ENCODE results near the gene SPATA16.
"Not testable (repeated sequence)": the region's sequence is repeated elsewhere in the genome, so short reads cannot be mapped to it uniquely, and the experiment has no call there.

SPATA16 gene, protein sequence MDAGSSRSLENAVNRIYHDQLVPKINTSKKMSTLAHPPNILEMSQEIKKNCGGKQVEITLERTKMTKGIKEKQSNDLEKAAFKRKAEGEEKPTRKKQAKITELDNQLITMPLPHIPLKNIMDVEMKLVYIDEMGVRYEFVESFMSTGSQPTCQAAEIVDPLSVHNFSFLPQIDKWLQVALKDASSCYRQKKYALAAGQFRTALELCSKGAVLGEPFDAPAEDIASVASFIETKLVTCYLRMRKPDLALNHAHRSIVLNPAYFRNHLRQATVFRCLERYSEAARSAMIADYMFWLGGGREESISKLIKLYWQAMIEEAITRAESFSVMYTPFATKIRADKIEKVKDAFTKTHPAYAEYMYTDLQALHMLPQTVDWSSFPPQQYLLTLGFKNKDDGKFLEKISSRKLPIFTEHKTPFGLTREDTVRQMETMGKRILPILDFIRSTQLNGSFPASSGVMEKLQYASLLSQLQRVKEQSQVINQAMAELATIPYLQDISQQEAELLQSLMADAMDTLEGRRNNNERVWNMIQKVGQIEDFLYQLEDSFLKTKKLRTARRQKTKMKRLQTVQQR

DNA sequence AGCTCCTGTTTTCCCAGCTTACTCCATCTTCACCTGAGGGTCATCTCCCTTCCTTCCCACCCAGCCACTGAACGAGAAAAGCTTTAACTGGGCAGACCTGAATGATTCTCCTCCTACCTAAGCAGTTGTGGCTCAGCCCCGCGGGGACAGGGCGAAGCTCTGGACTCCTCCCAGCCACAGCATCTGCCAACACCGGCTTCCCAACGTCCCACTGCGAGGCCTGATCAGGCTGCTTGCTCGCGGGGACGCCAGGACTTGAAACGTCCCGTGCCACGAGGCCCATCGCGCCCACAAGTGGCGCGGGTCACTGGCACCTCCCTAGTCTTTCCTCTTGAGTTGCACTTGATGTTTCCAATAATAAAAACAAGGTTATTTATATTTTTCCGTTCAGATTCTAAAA, at the start of gene SPATA16:
Gene SPATA16 (minus strand): TSS at position 250 of the 400 bp plus-strand sequence. CDS start 23,504 bp downstream, outside the sequence.
- DNase-seq, result no peak

DNA sequence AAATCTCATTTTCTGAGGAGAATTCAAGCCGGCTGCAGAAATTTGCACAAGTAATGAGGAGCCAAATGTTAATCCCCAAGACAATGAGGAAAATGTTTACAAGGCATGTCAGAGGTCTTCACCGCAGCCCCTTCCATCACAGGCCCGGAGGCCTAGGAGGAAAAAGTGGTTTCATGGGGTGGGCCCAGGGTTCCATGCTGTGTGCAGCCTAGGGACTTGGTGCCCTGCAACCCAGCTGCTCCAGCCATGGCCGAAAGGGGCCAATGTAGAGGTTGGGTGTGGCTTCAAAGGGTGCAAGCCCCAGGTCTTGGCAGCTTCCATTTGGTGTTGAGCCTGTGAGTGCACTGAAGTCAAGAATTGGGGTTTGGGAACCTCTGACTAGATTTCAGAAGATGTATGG, 42.0 kb upstream of the SPATA16 start:
- DNase-seq, result not testable (repeated sequence)

DNA sequence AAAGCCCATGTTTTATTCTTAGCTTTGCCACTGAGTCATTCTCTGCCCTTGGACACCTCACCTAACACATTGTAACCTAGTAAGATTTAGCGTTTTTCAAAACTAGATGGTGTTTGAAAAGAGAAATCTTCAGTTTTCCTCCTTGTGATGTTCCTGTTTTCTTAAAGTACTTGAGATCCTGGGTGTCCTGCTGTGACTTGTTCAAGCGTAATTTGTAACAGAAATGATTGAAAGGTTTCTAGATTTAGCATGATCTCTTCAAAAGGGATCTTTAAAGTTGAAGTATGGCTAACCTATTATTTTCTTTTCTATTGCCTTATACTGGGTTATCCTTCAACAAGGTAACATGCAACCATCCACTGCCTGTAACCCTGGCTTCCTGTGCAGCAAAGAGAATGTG, 32.6 kb upstream of the SPATA16 start:
- no peak for DNase-seq

DNA sequence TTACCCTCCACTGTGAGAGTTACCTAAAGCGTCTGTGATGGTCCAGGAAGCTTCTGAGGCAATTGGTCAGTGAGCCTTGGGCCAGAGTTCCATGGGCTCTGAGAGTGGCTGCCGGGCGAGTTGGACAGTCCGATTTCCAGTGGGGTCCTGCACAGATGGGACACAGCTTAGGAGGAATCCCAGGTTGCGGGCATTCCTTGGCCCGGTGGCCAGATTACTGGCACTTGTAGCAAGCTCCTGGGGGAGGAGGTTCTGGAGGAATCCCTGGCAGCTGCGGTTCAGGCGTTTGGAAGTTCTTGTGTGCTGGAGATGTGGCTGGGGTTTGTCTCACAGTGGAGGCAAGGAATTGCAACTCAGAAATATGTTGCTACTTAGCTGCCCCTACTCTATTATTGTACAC, 18.1 kb upstream of the SPATA16 start:
- DNase-seq, result not testable (repeated sequence)

DNA sequence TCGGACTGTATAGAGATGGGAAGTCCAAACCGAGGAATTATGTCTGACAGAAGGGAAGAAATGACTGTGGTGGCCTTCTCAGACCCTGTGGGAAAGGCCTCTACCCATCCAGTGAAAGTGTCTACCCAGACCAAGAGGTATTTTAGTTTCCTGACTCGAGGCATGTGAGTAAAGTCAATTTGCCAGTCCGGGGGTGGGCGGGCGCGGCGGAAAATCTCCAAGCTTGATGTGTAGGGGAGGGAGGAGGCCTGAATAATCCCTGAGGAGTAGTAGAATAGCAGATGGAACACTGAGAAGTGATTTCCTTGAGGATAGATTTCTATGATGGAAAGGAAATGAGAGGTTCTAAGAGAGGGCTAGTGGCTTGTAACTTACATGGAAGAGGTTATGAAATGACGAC, 15.5 kb upstream of the SPATA16 start:
- not testable (repeated sequence) for DNase-seq

DNA sequence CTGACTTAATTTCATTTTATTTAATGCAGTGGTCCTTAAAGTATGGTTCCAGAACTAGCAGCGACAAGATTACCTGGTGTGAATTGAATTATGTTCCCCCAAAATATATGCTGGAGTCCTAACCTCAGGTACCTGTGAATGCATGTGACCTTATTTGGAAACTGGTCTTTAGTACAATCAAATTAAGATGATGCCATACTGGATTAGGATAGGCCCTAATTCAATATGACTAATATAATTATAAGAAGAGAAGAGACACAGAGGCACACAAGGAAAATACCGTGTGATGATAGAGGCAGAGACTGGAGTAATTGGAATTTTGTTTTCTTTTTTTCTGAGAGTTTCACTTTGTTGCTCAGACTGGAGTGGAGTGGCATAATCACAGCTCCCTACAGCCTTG, 12.6 kb upstream of the SPATA16 start:
- no peak for DNase-seq

DNA sequence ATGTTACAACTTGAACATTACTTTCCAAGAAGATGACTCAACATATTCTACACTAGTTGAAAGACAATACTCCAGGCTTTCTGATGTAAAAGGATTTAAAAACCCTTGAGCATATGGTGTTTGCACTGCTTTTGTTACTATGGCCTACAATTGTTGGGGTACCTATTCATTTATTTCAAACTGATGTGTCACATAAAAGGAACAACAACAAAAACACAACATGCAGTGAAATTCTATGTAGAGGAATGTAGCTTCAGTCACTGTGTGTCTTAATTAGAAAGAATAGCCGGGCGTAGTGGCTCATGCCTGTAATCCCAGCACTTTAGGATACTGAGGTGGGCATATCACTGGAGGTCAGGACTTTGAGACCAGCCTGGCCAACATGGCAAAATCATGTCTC, 1.6 kb downstream of the SPATA16 start:
- no peak for DNase-seq

DNA sequence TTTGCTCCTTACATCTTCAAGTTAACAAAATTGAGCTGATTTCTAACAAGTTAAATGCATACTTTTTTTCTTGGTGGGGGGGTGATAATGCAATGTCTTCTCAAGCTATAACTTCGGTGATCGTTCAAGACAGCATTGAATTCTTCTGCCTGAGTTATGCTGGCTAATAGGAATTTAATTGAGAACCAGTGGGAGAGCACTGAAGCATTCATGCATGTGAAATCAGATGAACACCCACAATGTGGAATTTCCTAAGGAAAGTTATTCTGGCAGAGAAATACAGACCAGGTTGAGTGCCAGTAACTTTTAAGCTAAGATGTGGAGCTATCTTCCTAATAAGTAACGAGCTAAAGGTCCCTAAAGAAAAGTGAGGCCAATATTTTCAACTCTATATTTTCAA, 3.0 kb downstream of the SPATA16 start:
- no peak for DNase-seq

DNA sequence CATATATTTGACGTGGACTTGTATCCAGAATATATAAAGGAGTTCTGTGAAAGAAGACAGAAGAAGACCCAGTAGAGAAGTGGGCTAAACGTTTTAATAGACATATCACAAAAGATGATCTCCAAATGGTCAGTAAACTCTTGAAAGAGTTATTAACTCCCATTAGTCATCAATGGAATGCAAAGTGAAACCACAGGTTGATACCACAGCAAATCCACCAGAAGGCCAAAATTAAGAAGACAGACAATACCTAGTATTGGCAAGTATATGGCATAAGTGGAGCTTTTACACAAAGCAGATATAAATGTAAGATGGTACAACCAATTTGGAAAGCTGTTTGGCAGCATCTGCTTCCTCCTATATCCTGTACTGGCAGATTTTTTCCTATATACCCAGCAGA, 6.0 kb downstream of the SPATA16 start:
- no peak for DNase-seq

DNA sequence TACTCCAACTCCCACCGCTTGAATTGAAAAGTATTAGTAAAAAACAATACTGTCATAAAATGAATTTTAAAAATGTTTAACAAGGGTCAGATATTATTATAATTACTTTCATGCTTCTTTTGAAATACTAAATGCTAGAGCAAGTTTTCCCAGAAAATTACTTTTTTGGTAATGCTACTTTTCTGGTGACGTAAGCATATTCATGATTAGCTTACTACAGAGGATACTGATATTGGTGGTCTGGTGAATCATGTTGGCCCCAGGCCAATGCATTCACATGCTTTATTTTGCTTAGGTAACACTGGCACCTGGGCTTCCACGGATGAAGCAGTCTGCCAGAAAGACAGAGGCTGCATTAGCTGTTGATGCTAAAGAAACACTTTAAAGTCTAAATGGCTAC, 12.4 kb downstream of the SPATA16 start:
- no peak for DNase-seq

DNA sequence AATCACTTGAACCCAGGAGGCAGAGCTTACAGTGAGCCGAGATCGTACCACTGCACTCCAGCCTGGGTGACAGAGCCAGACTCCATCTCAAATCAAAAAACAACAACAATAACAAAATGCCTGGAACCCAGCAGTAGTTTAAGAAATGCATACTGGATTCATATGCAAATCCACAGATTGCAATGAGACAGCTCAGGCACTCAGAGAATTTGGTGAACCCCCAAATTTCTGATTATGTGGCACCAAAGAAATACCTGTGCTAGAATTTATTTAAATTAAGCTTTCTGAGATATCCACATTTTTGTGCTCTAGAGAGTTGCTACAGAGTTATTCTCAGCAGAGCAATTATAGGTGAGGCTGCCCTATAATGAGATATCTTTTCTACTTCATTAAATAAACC, 29.7 kb downstream of the SPATA16 start:
- DNase-seq, result no peak

DNA sequence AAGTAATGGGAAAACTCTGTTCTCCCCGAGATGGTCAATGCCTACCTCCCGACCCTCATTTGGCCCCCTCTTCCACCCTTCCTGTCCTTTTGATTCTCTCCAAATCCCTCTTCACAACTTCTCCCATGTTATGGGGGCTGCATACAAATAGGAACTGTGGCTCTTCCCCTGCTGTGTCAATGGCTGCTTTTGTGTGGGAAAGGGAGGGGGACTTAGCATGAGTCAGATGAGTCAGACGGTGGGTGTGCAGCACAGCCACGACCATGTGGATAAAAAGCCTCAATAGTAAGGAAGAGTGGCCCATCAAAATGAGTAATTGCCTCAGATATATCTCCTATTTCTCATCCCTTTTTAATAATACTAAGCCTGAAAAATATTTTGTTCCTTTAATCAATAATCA, 31.9 kb downstream of the SPATA16 start:
- no peak for DNase-seq

DNA sequence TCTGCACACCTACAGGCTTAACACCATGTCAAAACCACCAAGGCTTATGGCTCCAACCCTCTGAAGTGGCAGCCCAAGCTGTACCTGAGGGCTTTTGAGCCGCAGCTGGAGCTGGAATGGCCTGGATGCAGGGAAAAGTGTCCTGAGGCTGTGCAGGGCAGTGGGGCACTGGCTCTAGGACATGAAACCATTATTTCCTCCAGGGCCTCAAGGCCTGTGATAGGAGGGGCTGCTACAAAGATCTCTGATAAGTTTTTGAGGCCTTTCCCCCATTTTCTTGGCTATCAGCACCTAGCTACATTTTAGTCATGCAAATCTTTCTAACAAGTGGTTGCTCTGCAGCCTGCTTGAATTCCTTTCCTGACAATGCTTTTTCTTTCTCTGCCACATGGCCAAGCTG, 37.6 kb downstream of the SPATA16 start:
- no peak for DNase-seq

DNA sequence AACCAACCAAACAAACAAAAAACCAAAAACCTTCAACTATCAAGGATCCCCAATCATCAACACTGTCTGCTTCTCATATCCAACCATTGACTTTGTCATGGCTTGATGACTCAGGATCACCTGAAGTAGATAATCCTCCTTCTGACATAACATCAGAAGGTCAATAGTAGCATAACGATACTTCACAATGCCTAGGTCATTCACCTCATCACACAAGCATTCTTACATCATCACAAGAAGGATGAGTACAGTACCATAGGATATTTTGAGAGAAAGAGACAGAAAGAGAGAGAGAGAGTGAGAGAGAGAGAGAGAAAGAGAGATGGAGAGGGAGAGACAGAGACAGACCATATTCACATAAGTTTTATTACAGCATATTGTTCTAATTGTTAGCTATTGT, 42.1 kb downstream of the SPATA16 start:
- DNase-seq, result no peak

DNA sequence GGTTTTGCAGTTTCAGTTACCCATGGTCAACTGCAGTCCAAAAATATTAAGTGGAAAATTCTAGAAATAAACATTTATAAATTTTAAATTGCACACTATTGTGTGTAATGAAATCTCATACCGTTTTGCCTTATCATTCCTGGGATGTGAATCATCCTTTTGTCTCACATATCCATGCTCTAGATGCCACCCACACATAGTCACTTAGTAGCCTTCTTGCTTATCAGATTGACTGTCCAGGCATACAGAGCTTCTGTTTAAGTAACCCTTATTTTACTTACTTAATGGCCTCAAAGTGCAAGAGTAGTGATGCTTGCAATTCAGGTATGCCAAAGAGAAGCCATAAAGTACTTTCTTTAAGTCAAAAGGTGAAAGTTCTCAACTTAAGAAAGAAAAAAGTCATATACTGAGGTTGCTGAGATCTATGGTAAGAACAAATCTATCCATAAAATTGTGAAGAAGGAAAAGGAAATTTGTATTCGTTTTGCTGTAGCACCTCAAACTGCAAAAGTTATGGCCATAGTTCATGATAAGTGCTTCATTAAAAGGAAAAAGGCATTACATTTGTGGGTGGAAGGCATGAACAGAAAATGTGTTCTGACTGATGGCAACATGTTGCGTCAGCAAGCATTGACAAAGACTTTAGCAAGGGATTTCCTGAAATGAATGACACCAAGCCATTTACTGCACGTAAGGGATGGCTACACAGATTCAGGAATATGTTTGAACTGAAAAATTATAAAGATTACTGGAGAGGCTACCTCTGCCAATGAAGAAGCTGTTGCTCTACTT, 43.8 kb downstream of the SPATA16 start:
- DNase-seq, result no peak

DNA sequence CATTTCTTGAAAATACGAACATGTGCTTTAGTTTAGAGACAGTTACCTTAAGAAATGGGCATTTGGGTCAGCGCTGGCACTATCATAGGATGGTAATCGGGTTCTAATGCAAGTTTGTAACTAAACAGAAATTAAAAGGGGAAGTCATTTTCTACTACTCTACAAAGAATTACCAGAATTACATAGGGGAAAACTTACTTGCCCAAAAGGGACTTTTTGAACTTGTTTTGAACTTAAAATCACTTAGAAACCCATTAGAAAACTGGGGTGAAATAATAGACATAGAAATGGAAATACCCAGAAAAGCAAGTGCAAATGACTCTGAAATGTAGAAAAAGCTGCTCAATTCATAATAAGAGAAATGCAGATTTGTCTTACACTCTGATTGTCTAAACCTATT, 44.9 kb downstream of the SPATA16 start:
- no peak for DNase-seq

DNA sequence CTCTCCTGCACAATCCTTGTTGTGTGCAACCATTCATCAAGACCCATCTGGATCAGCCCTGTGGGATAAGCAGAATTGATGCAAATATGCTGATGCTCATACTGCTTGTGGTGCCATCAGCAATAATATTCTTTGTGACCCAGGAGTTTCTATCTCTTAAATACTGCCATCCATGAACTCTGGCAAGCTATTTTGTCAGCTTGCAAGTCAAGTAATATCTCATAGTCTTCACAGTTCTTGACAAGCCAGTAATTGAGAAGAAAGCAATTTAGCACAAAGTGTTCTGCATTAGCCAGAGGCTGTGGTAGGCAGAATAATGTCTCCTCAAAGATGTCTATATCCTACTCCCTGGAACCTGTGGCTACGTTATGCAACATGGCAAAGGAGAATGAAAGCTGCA, 49.0 kb downstream of the SPATA16 start:
- no peak for DNase-seq

DNA sequence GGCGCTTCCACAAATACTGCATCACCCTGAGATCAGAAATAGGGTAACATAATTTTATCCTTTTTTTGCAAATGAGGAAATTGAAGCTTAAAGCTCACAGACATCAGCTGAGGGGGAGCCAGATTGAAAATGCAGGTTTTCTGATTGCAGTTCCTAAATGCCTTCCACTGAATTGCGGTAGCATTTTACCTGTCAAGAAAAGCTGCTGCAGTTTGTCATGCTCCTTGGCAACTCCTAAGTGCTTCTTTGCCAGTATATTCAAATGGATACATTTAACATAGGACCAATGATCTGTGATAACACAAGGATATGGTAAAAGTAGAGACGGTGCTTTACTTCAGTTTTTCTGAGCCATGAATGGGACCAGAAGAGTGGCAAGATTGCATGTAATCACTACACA, 50.5 kb downstream of the SPATA16 start:
- DNase-seq, result no peak

DNA sequence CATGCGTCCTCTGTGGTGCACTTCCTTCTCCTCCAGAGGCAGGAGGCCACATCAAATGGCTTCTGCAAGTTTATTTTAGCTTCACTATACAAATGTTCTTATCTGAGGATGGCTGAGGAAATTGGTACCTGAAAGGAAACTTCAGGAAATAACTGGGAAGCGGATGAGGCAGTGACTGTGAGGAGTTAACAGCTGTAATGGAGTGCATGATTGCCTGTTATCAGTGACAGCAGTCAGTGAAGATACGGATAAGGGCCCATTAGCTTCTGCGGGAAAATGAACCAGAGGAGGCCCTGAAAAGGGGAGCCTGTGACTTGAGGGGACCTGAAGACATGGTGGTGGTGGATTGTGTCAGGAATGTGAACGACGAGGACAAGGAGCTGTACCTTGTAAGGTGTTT, 51.8 kb downstream of the SPATA16 start:
- DNase-seq, result no peak

DNA sequence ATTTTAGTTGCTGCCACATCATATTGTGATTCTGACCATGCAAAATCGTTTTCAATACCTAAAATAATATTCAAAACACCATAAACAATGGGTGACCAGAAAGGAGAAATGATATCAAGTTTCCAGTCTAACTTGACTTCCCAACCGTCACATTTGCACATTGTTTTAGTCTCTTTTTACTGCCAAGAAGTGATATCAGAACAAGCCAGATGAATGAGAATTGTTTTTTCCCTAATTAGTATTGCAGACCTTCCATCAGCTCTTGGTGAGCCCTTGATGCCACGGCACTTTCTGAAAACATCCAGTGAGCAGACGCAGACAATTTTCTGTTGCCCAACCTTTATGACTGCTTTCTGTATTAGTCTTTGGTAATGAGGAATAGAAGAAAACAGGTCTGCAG, 62.5 kb downstream of the SPATA16 start:
- no peak for DNase-seq

DNA sequence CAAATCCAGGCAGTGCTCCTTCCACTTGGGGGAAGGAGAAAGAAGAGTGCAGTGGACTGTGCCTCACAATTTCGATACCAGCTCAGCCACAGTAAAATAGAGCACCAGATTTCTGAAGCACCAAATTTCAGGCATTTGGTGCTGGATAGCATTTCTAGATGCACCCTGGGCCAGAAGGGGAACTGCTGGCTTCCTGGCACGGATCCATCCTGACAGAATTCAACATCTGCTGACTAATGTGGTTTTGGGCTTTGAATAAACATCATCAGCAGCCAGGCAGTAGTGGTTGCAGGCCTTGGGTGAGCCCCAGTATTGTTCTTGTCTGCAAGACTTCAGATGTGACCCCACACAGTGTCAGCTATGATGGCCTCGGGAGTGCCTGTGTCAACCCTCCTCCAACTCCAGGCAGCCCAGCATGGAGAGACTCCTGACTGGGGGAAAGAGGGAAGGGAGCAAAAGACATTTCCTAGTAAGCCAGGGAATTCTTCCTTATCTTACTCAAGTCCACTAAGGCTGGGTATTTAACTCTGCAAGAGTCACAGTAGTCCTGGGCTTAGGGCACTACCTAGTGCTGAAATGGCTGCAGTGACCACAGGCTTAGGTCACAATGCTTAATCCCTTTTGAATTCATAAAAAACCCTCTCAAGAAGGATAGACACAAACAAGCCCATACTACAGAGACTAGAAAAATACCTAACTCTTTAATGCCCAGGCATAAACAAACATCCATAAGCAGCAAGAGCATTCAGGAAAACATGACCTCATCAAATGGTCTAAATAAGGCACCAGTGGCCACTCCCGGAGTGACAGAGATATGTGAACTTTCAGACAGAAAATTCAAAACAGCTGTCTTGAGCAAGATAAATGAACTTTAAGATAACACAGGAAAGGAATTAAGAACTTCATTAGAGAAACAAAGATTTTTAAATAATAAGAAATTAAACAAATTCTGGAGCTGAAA, 74.7 kb downstream of the SPATA16 start:
- no peak for DNase-seq

DNA sequence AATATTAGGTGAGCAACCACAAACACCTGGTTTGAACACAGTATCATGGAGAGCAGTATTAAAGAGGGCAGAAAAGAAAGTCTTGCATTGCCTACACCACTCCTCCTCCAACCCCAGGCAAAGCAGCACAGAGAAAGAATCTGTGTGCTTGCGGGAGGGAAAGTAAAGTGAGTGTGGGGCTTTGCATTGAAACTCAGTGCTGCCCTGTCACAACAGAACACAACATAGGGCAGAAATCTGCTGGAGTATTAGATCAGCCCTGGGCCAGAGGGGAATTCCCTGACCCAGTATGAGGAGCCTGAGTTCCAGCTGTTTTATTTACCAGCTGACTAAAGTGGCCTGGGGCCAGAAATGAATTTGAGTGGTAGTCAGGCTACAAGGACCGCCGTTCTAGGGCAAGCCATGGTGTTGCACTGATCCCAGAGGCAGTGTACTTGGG, 75.5 kb downstream of the SPATA16 start:
- DNase-seq, result no peak

DNA sequence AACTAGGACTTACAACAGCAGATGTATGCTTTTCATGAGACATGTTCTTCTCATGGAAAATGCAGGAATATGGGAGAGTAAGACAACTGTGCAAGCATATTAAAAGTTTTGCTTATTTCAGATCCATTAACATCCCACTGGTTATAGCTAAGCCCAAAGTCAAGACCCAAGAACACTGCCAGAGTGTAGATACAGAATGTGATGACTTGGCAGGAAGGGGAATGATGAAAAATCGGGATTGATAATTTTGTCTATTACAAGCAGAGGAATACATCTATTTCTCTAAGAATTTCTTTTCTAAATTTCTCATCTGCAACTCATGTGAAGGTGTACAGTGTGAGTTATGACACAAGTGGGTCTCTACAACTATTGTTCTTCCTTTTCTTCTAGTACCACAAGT, 76.4 kb downstream of the SPATA16 start:
- DNase-seq, result no peak
